HPDE6-E6E7 (cell line): ENCODE measurements around the gene RHOT2.
A peak's percentile ranks its signal among the peaks of the same experiment; 100 is the strongest.

ENCODE experiments used
- DNase-seq: peaks from one replicate; pipeline ENCODE4 v3.0.0; 2011; ENCODE audit warnings: missing footprints; ENCODE audit errors: extremely low spot score

The RHOT2 gene

GRCh38 chr16:647173-647902 lies 20.6 kb upstream of the RHOT2 start:
- no peak for DNase-seq

DNA sequence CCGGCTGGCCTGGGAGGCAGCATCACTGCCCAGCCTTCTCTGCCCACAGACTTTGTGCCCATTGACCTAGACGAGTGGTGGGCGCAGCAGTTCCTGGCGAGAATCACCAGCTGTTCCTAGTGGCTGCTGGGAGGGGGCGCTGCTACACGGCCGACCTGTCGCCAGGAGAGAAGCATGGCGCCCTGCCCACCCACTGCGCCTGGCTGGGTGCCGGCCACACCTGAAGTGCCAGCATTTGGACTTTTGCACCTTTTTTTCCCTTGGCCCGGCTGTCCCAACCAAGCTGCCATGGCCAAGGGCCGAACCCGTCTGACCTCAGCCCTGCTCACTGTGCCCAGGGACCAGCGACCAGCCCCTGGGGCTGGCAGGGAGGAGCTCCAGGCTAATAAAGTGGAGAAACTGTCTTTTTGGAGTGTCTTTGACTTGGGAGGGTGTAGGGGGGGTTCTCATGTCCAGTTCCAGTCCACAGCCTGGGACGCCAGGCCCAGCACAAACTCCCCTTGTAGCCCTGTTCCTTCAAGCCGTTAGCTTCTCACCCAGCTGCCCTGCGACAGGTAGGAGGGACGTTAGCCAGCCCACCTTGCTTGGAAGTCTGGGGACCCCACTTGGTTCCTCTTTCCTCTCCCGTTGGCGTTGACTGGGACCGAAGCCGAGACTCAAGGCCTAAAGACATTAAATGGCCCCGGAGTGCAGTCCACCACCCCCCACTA lies 19.7 kb upstream of the RHOT2 start:
- peak; percentile 56 for DNase-seq

- DNase-seq: peak; percentile 90
These were observed 18.9 kb upstream of the RHOT2 start, which contains the start of gene WDR90 for GRCh38 chr16:648781-649589. Gene WDR90, plus strand, starts transcription at chr16:649365. Its CDS starts 52 bp downstream, at chr16:649417.

GRCh38 chr16:649631-650030 lies 18.3 kb upstream of the RHOT2 start:
- no peak for DNase-seq

- no peak for DNase-seq
These were observed 16.1 kb upstream of the RHOT2 start for GRCh38 chr16:651844-652243.

- DNase-seq: no peak
These were observed 15.3 kb upstream of the RHOT2 start for GRCh38 chr16:652454-653305.

GRCh38 chr16:654034-654433 lies 13.9 kb upstream of the RHOT2 start:
- no peak for DNase-seq

DNA sequence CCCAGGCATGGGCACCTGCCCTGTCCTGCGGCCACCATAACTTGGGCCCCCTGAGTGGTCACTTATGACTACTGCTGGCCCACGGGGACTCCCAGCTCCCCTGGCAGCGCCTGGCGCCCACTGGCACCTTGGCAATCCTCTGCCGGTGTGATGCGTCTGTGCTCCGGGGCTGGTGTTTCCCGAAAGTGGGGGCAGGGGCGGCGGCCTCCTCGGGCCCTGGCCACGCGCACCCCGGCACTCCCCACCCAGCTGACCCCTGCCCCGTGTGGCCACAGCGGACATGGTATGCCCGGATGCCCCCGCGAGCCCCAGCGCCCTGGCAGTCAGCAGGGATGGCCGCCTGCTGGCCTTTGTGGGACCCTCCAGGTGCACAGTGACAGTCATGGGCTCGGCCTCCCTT lies 10.4 kb upstream of the RHOT2 start:
- DNase-seq: no peak

DNA sequence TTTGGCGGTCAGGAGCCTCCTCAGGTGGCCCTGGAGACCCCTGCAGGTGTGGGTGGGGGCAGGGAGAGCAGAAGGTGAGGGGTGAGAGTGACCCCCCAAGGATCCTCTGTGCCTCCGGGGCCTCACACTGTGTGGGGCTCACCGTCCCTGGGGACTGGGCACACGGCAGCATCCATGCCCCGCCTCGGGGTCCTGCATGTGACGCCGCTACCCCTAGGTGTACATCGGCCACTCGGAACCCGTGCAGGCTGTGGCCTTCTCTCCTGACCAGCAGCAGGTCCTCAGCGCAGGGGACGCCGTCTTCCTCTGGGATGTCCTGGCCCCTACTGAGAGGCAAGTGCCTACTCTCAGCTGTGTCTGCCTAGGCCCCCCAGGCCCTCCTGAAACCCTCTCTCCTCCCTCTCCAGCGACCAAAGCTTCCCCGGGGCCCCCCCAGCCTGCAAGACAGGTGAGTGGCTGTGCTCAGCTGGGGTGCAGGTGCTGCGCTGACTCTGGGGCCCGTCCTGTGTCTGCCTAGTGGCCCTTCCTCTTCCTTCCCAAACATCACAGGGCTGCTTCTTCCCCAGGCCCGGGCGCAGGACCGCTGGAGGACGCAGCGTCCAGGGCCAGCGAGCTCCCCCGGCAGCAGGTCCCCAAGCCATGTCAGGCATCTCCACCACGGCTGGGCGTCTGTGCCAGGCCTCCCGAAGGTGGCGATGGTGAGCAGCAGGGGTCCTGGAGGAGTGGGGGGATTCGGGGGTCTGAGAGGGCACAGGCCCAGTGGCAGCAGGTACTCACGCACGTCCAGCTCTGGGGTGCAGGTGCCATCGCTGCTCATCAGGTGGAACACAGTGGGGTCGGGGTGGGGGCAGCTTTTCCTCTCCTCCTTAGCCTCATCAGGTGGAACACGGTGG lies 9.0 kb upstream of the RHOT2 start:
- no peak for DNase-seq

- no peak for DNase-seq
These were observed 8.3 kb upstream of the RHOT2 start for GRCh38 chr16:659618-660017.

- no peak for DNase-seq
These were observed 7.8 kb upstream of the RHOT2 start for GRCh38 chr16:660132-660458.

DNA sequence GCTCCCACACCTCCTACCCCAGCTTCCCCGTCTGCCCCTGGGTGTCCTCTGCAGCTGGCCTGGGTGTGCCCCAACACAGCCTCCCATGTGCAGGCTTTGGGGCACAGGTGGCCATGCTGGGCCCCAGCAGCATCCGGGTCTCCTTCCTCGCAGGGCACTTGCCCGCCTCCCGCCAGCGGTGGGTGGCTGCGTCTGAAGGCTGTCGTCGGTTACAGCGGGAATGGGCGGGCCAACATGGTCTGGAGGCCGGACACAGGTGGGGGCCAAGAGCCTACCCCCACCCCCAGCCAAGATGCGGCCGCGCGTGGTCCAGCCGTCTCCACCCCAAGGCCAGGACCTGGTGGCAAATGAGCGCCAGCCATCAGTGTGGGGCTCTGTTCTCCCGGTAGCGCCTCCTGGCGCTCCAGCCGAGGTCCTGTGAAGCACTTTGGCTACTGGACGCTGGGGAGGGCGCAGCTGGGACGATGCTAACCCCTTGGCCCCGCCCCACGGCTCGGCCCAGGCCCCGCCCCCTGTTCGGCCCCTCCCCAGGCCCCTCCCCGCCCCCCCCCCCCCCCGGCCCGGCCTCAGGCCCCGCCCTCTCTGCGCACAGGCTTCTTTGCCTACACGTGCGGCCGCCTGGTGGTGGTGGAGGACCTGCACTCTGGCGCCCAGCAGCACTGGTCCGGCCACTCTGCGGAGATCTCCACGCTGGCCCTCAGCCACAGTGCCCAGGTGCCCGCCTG lies 7.3 kb upstream of the RHOT2 start:
- DNase-seq: no peak

DNA sequence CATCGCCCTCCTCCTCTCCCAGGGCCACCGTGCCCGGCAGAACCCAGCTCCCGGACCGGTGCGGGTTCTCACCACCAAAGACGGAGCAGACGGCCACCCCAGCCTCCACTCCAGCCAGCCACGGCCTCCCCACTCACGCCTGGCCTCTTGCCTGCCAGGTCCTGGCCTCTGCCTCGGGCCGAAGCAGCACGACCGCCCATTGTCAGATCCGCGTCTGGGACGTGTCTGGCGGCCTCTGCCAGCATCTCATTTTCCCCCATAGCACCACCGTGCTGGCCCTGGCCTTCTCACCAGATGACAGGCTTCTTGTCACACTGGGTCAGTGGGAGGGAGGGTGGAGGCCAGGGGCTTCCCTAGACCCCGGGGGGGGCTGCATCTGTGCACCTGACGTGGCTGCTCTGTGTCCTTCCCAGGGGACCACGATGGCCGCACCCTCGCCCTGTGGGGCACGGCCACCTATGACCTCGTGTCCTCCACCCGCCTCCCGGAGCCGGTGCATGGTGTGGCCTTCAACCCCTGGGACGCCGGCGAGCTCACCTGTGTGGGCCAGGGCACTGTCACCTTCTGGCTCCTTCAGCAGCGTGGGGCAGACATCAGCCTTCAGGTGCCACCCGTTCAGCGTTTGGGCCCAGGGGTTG lies 6.6 kb upstream of the RHOT2 start:
- no peak for DNase-seq

- DNase-seq: no peak
These were observed 5.8 kb upstream of the RHOT2 start for GRCh38 chr16:662095-662494.

- DNase-seq: no peak
These were observed 5.3 kb upstream of the RHOT2 start for GRCh38 chr16:662597-662996.

GRCh38 chr16:666572-666971 lies 1.4 kb upstream of the RHOT2 start:
- DNase-seq: no peak

DNA sequence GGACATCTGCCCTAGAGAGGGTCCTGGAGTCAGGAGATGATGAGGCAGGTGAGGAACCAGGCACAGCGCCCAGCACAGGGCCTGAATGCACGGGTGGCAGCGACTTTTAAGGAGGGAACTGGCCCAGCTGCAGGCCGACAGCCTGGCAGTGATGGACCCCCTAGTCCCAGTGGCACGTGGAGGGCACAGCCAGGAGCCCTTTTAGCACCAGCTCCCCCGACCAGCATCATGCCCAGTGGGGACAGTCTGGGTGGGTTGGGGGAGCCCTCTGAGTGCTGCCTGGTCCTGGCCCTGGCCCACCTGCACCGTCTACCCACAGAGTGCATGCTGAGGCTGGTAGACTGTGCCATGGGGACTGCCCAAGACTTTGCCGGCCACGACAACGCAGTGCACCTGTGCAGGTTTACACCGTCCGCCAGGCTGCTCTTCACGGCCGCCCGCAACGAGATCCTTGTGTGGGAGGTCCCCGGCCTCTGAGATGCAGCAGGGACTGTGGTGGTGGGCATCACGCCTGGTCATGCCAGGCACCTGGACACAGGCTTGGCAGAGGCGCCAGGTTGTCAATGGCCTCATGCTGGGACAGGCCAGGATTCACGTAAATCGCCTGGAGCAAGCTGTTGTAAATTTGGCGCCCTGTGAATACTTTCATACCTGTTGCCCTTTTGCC lies 686 bp upstream of the RHOT2 start:
- DNase-seq: no peak

DNA sequence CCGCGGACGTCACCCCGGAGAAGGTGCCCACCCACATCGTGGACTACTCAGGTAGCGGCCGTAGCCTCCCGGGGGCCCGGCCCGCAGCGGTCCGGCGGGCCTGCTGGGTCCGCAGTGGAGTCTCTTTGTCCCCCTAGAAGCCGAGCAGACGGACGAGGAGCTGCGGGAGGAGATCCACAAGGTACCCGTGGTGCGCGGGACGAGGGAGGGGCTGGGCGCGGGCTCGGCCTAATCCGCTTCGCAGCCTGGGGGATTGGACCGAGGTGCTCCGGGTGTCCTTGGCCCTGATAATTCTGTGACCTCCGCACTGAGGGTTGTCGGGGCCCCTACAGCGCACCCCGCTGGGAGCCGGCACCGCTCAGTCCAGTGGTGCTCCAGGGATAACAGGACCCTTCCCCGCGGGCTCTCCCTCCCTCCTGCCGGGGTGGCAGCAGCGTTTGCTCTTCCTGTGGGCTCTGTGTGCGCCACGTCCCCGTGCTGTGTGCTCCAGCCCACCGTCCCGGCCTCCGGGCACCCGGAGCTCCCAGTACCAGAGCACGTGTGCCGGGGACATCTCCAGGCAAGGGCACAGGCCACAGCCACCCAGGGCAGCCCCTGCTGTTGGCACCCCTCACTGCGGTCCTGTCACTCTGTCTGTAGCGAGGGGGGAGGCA lies 713 bp downstream of the RHOT2 start:
- DNase-seq: no peak
